Endothelial cell of umbilical vein (primary cell): Measurements from ENCODE around the gene OSBPL9. TPM values are rescaled to one million over a fixed set of nuclear protein-coding genes. Genes with fewer than 3 reads are reported as not detected.

Source experiments
- BruUV-seq: library from RNA; stranded (reverse); fragments of 400-500 nt; replicated peaks from 2 replicates; lab custom pipeline; 2021; lab: Mats Ljungman, UMichigan
- CTCF ChIA-PET: fragments of 300-600, 350-600 bp; sonication (Branson Sonifier 250); formaldehyde crosslinking; loops from one replicate; lab custom pipeline; 2021; ENCODE audit warnings: antibody characterized with exemption, inconsistent platforms; lab: Charles Lee
- POLR2A ChIA-PET: fragments of 300-600, 350-600 bp; sonication (Branson Sonifier 250); formaldehyde crosslinking; loops from one replicate; lab custom pipeline; 2021; ENCODE audit warnings: antibody characterized with exemption, inconsistent platforms; lab: Charles Lee
- DNase-seq: peaks from one replicate; pipeline ENCODE4 v3.0.0-alpha.2; 2011; ENCODE audit warnings: low read depth, low spot score
- FAIRE-seq: peaks from 2 replicates; lab custom pipeline; 2011; peaks lifted over from hg19 to GRCh38; lab: Jason Lieb, UNC
- H2AFZ ChIP-seq: 2 replicates; pipeline ENCODE4 v1.6.0; 2012; ENCODE audit warnings: low read depth, low read length, control low read depth, inconsistent platforms
- H3K27ac ChIP-seq: 2 replicates; pipeline ENCODE4 v1.5.1; 2011; ENCODE audit warnings: low read depth, mild to moderate bottlenecking, control low read depth, low read length, moderate library complexity; ENCODE audit not compliant: insufficient read depth
- H3K27me3 ChIP-seq, 2 experiments: 2 replicates each; pipeline versions ENCODE4 v1.6.0 to v1.6.1; 2011; ENCODE audit warnings: low read length in 2 of 2, mixed read lengths in 1 of 2; ENCODE audit not compliant: control insufficient read depth in 2 of 2, insufficient read depth in 2 of 2
- H3K36me3 ChIP-seq, 2 experiments: 2 replicates in 1 of 2; 3 replicates in 1 of 2; pipeline ENCODE4 v1.5.1; 2011; ENCODE audit warnings: low read length in 2 of 2, mild to moderate bottlenecking in 1 of 2, moderate library complexity in 1 of 2; ENCODE audit not compliant: control insufficient read depth in 2 of 2, insufficient read depth in 2 of 2; ENCODE audit errors: extremely low read depth in 1 of 2
- H3K4me1 ChIP-seq: 3 replicates; pipeline ENCODE4 v1.5.1; 2011; ENCODE audit warnings: mild to moderate bottlenecking, low read length; ENCODE audit not compliant: control insufficient read depth, insufficient read depth; ENCODE audit errors: extremely low read depth
- H3K4me2 ChIP-seq: 2 replicates; pipeline ENCODE4 v1.6.1; 2011; ENCODE audit warnings: low read length, control low read depth, mixed read lengths; ENCODE audit not compliant: insufficient read depth
- H3K4me3 ChIP-seq, 3 experiments: fragments of 200-600 bp in 1 of 3; sonication (generic), shearing (Covaris generic) in 1 of 3; replicated peaks in 1 of 3; 2 replicates each; pipeline ENCODE4 v1.5.1; 2011 to 2016; ENCODE audit warnings: control low read depth in 3 of 3, low read length in 3 of 3, mild to moderate bottlenecking in 2 of 3, inconsistent platforms in 1 of 3, low read depth in 1 of 3, moderate library complexity in 1 of 3; ENCODE audit not compliant: insufficient read depth in 1 of 3
- H3K79me2 ChIP-seq: 2 replicates; pipeline ENCODE4 v1.6.0; 2012; ENCODE audit warnings: low read length, inconsistent platforms; ENCODE audit not compliant: control insufficient read depth, insufficient read depth
- H3K9ac ChIP-seq: replicated peaks from 2 replicates; pipeline ENCODE3; 2011; ENCODE audit warnings: low read length, control low read depth; ENCODE audit not compliant: insufficient read depth; ENCODE audit errors: extremely low read depth
- H3K9me1 ChIP-seq: replicated peaks from 3 replicates; pipeline ENCODE4 v1.6.0; 2011; ENCODE audit warnings: mild to moderate bottlenecking, low read length; ENCODE audit not compliant: control insufficient read depth, insufficient read depth; ENCODE audit errors: extremely low read depth
- H3K9me3 ChIP-seq: replicated peaks from 2 replicates; pipeline ENCODE4 v1.5.1; 2012; ENCODE audit warnings: low read length, inconsistent platforms; ENCODE audit not compliant: control insufficient read depth, insufficient read depth
- H4K20me1 ChIP-seq: replicated peaks from 2 replicates; pipeline ENCODE3; 2011; ENCODE audit warnings: mild to moderate bottlenecking, low read length; ENCODE audit not compliant: control insufficient read depth, insufficient read depth; ENCODE audit errors: extremely low read depth
- EZH2 ChIP-seq: IDR thresholded peaks from 2 replicates; pipeline ENCODE4 v1.6.1; 2012; ENCODE audit warnings: borderline replicate concordance, low read depth, mild to moderate bottlenecking, moderate library complexity, low read length, inconsistent platforms; ENCODE audit not compliant: severe bottlenecking
- FOS ChIP-seq: IDR thresholded peaks from 2 replicates; pipeline ENCODE4 v1.6.1; 2011; ENCODE audit warnings: mild to moderate bottlenecking, low read length, moderate library complexity, borderline replicate concordance; ENCODE audit not compliant: insufficient read depth
- GATA2 ChIP-seq: IDR thresholded peaks from 2 replicates; pipeline ENCODE4 v1.7.0; 2011; ENCODE audit warnings: low read depth, mild to moderate bottlenecking, moderate library complexity, mixed read lengths, low read length; ENCODE audit not compliant: insufficient read length, insufficient read depth
- JUN ChIP-seq: IDR thresholded peaks from 2 replicates; pipeline ENCODE4 v1.6.1; 2011; ENCODE audit warnings: borderline replicate concordance, low read depth; ENCODE audit not compliant: insufficient read length, insufficient read depth
- POLR2AphosphoS5 ChIP-seq: IDR thresholded peaks from 2 replicates; pipeline ENCODE4 v1.6.1; 2012; ENCODE audit warnings: low read depth, mild to moderate bottlenecking, control low read depth, low read length, moderate library complexity; ENCODE audit not compliant: insufficient read depth
- dilution Hi-C: fragments of 300-500 bp; cut with MboI; formaldehyde crosslinking; loops from one replicate; pipeline ENCODE4 v1.15.0; 2019; ENCODE audit warnings: low sequenced_read_pairs; ENCODE audit not compliant: extremely low pct_ligation_motif_present
- intact Hi-C: fragments of 100-400 bp; cut with micrococcal nuclease; formaldehyde crosslinking; loops from one replicate; pipeline ENCODE4 v1.10.0; 2022
- polyA plus RNA-seq, 4 experiments: library from polyadenylated mRNA; depleted of rRNA in 3 of 4; stranded (reverse) in 3 of 4; unstranded in 1 of 4; fragments of >200 nt; gene quantifications; 2 replicates each; pipeline versions ENCODE4 v1.2.1 to v1.2.3, GENCODE V29; 2011 to 2012; ENCODE audit warnings: missing spikeins in 1 of 4
- total RNA-seq: library from RNA; stranded (reverse); gene quantifications from 2 replicates; pipeline ENCODE4 v1.2.3, GENCODE V29; 2021
- TF ChIP-seq, protein P1 (sequence below), 2 donors: IDR thresholded peaks; 1 replicate in 1 of 2; 2 replicates in 1 of 2; pipeline ENCODE4 v1.5.1; 2011; ENCODE audit warnings: low read length in 2 of 2, mild to moderate bottlenecking in 2 of 2, moderate library complexity in 2 of 2, control low read depth in 1 of 2, inconsistent platforms in 1 of 2, low read depth in 1 of 2; ENCODE audit not compliant: insufficient read depth in 1 of 2; ENCODE audit errors: extremely low read depth in 1 of 2

The OSBPL9 gene
- total and polyA plus RNA-seq, 2 donors (not counting 3 experiments of a cell fraction or from before 2014, with no cell fraction given), result 46.2 to 80.3 TPM

DNA sequence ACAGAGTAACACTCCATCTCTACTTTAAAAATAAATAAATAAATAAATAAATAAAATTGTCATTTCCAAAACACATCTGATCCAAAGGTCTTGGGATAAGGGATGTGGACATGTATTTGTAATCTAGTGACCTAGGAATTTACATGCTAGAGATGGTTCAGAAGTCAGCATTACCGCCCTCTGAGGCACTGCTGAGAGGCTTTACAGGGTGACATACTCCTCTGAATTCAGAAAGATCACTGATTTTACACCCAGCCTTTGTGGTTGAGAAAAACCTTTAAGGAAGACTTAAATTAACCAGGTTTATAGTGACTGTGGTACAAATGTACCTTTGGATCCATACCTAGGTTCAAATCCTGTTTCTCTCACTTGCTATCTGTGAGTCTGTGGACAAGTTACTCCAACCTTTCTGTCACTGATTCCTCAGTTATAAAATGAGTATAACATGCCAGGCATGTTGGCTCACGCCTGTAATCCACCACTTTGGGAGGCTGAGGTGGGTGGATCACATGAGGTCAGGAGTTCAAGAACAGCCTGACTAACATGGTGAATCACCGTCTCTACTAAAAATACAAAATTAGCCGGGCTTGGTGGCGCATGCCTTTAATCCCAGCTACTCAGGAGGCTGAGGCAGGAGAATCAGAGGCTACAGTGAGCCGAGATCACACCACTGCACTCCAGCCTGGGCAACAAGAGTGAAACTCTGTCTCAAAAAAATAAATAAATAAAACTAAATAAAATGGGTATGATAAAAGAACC, 20.1 kb downstream of the OSBPL9 start:
- dilution Hi-C loops (no loop called here), intact Hi-C loops (no loop called here)
- Histone ChIP-seq H3K9me3 (no peaks in the 10 kb centered on the region), H2AFZ (no peak overlapping the region), H3K9me1 (no peaks in the 10 kb centered on the region), H3K27me3 (no peaks in the 10 kb centered on the region), H3K36me3 (no peaks in the 10 kb centered on the region), H3K4me2 (peak overlapping the region; percentile 52), H3K4me3 (no peak overlapping the region), H3K9ac (no peak overlapping the region), H3K27ac (peak overlapping the region; percentile 70), H3K79me2 (peaks cover 6% of the 10 kb centered on the region), H4K20me1 (no peaks in the 10 kb centered on the region), H3K4me1 (peaks cover 12% of the 10 kb centered on the region)
- CTCF ChIA-PET, result interaction anchor here (1.0 to 2.2 kb wide), 2 partner anchors 9 to 133 kb away, joined by 4 to 7 read pairs; no protein-coding TSS in a partner anchor
- TF ChIP-seq GATA2 (no peak), EZH2 (no peak), POLR2AphosphoS5 (no peak), FOS (peak; percentile 60), JUN (no peak)
- TF ChIP-seq, protein P1, sequence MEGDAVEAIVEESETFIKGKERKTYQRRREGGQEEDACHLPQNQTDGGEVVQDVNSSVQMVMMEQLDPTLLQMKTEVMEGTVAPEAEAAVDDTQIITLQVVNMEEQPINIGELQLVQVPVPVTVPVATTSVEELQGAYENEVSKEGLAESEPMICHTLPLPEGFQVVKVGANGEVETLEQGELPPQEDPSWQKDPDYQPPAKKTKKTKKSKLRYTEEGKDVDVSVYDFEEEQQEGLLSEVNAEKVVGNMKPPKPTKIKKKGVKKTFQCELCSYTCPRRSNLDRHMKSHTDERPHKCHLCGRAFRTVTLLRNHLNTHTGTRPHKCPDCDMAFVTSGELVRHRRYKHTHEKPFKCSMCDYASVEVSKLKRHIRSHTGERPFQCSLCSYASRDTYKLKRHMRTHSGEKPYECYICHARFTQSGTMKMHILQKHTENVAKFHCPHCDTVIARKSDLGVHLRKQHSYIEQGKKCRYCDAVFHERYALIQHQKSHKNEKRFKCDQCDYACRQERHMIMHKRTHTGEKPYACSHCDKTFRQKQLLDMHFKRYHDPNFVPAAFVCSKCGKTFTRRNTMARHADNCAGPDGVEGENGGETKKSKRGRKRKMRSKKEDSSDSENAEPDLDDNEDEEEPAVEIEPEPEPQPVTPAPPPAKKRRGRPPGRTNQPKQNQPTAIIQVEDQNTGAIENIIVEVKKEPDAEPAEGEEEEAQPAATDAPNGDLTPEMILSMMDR (IDR thresholded peaks at IDR 0.05; ENCODE audit: extremely low read depth in 1 of 2, insufficient read depth in 1 of 2, low read depth in 1 of 2, low read length in 2 of 2), result no peak
- FAIRE-seq, result peak; percentile 87
- DNase-seq, result peak; percentile 64
- TSS peak; percentile 82 for BruUV-seq
- POLR2A ChIA-PET, result no interaction called here
